HL-60 (cell line): ENCODE results near the gene FCN2.

Experiments
- DNase-seq, 2 experiments: peaks; one replicate each; pipeline ENCODE4 v3.0.0-alpha.2; 2010 to 2020; ENCODE audit warnings: low read depth in 1 of 2, low spot score in 1 of 2
- H3K27ac ChIP-seq: fragments of 250-450 bp; sonication (Bioruptor Pico); replicated peaks from 2 replicates; pipeline ENCODE4 v1.5.1; 2020; ENCODE audit warnings: mild to moderate bottlenecking, moderate library complexity
- H3K27me3 ChIP-seq: fragments of 250-450 bp; sonication (Bioruptor Pico); 2 replicates; pipeline ENCODE4 v1.5.1; 2021; ENCODE audit warnings: mild to moderate bottlenecking, moderate library complexity; ENCODE audit not compliant: insufficient read depth, poor library complexity, severe bottlenecking
- H3K4me3 ChIP-seq: replicated peaks from 2 replicates; pipeline ENCODE4 v1.5.1; 2011; ENCODE audit warnings: mild to moderate bottlenecking, control low read depth, low read length; ENCODE audit not compliant: insufficient read depth
- GABPA ChIP-seq: IDR thresholded peaks from 2 replicates; pipeline ENCODE4 v1.6.1; 2012; ENCODE audit warnings: low read depth
- POLR2AphosphoS5 ChIP-seq: IDR thresholded peaks from 2 replicates; pipeline ENCODE4 v1.6.1; 2012; ENCODE audit warnings: low read depth
- REST ChIP-seq: IDR thresholded peaks from 2 replicates; pipeline ENCODE4 v1.6.1; 2012; ENCODE audit warnings: low read depth; ENCODE audit not compliant: insufficient replicate concordance
- SPI1 ChIP-seq: IDR thresholded peaks from 2 replicates; pipeline ENCODE4 v1.6.1; 2012; ENCODE audit warnings: low read depth, mild to moderate bottlenecking, borderline replicate concordance
- TF ChIP-seq, protein P1 (sequence below): IDR thresholded peaks from one replicate; pipeline ENCODE4 v1.5.1; 2011; ENCODE audit warnings: low read length, control low read depth, inconsistent platforms; ENCODE audit not compliant: insufficient read depth

FCN2 gene

DNA sequence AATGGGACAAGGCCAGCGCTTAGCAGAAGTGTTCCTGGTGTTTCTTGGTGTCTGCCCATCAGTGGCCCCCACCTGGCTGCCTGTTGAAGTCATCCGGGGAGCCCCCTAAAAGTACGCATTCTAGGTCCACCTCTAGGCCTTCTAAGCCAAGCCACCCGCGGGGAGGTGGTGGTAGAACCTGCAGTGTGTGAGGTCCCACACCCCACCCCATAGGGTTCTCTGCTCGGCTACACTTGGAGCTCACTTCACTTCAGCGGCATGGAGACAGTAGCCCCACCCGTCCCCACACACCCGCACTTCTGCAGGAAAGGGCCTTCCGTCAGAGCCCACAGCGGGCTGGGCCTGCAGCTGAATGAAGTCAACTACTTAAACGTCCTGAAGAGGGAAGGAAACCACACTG is 29.6 kb upstream of the FCN2 start:
- H3K27me3 ChIP-seq: no peaks in the 10 kb centered on the region
- no peak for DNase-seq
- no peak overlapping the region for H3K4me3 ChIP-seq
- no peak overlapping the region for H3K27ac ChIP-seq
- TF ChIP-seq, protein P1, sequence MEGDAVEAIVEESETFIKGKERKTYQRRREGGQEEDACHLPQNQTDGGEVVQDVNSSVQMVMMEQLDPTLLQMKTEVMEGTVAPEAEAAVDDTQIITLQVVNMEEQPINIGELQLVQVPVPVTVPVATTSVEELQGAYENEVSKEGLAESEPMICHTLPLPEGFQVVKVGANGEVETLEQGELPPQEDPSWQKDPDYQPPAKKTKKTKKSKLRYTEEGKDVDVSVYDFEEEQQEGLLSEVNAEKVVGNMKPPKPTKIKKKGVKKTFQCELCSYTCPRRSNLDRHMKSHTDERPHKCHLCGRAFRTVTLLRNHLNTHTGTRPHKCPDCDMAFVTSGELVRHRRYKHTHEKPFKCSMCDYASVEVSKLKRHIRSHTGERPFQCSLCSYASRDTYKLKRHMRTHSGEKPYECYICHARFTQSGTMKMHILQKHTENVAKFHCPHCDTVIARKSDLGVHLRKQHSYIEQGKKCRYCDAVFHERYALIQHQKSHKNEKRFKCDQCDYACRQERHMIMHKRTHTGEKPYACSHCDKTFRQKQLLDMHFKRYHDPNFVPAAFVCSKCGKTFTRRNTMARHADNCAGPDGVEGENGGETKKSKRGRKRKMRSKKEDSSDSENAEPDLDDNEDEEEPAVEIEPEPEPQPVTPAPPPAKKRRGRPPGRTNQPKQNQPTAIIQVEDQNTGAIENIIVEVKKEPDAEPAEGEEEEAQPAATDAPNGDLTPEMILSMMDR: no peak
- TF ChIP-seq REST (no peak), SPI1 (no peak), POLR2AphosphoS5 (no peak), GABPA (no peak)

- no peak overlapping the region for H3K27ac ChIP-seq
- no peak for DNase-seq
- no peak overlapping the region for H3K4me3 ChIP-seq
- no peaks in the 10 kb centered on the region for H3K27me3 ChIP-seq
- no peak for TF ChIP-seq REST
- TF ChIP-seq, protein P1: no peak
- TF ChIP-seq SPI1: no peak
- no peak for TF ChIP-seq GABPA
- TF ChIP-seq POLR2AphosphoS5: no peak
Observed at GRCh38 chr9:134852906-134853654, 27.5 kb upstream of the FCN2 start.

GRCh38 chr9:134853893-134854292 is 26.7 kb upstream of the FCN2 start:
- Histone ChIP-seq H3K27me3 (no peaks in the 10 kb centered on the region), H3K27ac (no peak overlapping the region), H3K4me3 (no peak overlapping the region)
- DNase-seq: no peak
- TF ChIP-seq GABPA: no peak
- TF ChIP-seq REST: no peak
- TF ChIP-seq SPI1: no peak
- no peak for TF ChIP-seq POLR2AphosphoS5
- TF ChIP-seq, protein P1: no peak
